ENCODE data around the gene CPPED1.

Gene CPPED1

DNA sequence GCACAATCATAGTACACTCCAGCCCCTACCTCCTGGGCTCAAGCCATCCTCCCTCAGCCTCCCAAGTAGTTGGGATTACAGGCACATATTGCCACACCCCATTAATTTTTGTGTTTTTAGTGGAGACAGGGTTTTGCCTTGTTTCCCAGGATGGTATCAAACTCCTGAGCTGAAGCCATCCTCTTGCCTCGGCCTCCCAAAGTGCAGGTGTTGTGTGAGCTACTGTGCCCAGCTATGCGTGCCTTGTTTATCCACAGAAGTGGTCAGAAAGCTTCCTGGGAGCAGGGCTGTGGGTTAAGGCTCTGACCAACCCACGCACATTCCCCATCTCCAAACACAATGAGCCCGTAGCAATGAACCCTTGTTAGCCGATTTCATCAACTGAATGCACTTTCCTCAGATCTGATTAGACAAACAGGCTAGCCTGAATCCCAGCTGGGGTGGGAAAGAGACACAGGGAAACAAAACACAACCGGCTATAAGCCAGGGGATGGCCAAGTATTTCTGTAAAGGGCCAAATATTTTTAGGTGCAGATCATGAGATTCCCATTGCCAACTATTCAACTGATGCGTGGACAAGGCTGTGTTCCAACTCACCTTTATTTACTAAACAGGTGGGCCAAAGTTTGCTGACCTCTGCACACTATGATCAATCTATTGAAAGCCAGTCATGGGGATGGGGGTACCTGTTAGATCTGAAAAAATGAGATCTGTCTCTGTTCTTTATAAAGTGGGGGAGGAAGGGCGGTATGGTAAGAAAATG is 193.6 kb downstream of the CPPED1 start:
- no peak for DNase-seq (ENCODE audit: low read depth, low spot score)
- H3K4me3 ChIP-seq (ENCODE audit: low read depth, low read length) = no peak overlapping the region
- in situ Hi-C loops (cut with HindIII; ENCODE audit: low sequenced_read_pairs) = no loop called here
- TF ChIP-seq, protein P1, sequence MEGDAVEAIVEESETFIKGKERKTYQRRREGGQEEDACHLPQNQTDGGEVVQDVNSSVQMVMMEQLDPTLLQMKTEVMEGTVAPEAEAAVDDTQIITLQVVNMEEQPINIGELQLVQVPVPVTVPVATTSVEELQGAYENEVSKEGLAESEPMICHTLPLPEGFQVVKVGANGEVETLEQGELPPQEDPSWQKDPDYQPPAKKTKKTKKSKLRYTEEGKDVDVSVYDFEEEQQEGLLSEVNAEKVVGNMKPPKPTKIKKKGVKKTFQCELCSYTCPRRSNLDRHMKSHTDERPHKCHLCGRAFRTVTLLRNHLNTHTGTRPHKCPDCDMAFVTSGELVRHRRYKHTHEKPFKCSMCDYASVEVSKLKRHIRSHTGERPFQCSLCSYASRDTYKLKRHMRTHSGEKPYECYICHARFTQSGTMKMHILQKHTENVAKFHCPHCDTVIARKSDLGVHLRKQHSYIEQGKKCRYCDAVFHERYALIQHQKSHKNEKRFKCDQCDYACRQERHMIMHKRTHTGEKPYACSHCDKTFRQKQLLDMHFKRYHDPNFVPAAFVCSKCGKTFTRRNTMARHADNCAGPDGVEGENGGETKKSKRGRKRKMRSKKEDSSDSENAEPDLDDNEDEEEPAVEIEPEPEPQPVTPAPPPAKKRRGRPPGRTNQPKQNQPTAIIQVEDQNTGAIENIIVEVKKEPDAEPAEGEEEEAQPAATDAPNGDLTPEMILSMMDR (IDR thresholded peaks at IDR 0.05; ENCODE audit: low read depth, low read length) = no peak

All from astrocyte of the spinal cord (primary cell).